Measurements from ENCODE around the gene LRIT1.

DNA sequence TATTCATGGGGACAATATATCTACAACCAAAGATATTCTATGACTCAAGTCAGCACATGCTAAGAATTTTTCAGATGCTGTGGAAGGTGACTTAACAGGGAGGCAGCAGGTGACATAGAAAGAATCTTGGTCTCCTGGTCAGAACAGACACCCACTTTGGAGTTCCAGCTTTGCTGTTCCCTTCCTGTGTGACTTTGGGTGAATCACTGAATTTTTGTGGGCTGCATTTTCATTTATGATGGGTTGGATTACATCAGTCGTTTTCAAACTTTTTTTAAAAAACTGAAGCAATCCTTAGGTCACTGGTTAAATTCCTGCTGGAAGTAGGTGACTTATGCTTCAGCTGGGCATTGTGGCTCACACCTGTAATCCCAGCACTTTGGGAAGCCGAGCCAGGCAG lies 28.4 kb upstream of the LRIT1 start:
- no peak for TF ChIP-seq CTCF (IDR thresholded peaks at IDR 0.05; ENCODE audit: extremely low read depth in 1 of 2, insufficient read depth in 1 of 2, low read depth in 1 of 2, low read length in 2 of 2)
- no peak for TF ChIP-seq POLR2AphosphoS5 (IDR thresholded peaks at IDR 0.05; ENCODE audit: insufficient read depth, low read depth, low read length)
